GM21390 (cell line): ENCODE data around the gene CREB5.

Source experiments
- ATAC-seq: cut with Tn5 transposase; IDR thresholded peaks from one replicate; pipeline ENCODE4 v1.9.1; 2021; ENCODE audit not compliant: unreplicated experiment

CREB5 gene

GRCh38 chr7:28672397-28672797 lies 260.1 kb downstream of the CREB5 start:
- ATAC-seq = no peak

- ATAC-seq = no peak
Measured at GRCh38 chr7:28674359-28674782, 262.1 kb downstream of the CREB5 start.

- ATAC-seq = no peak
Measured at GRCh38 chr7:28675429-28675828, 263.1 kb downstream of the CREB5 start.

- ATAC-seq = no peak
Measured at GRCh38 chr7:28677668-28678067, 265.4 kb downstream of the CREB5 start.

GRCh38 chr7:28678431-28678965 lies 266.2 kb downstream of the CREB5 start:
- no peak for ATAC-seq

GRCh38 chr7:28681693-28682310 lies 269.5 kb downstream of the CREB5 start:
- ATAC-seq = no peak

- ATAC-seq = no peak
Measured at GRCh38 chr7:28682801-28683200, 270.5 kb downstream of the CREB5 start.

GRCh38 chr7:28684650-28685241 lies 272.4 kb downstream of the CREB5 start:
- peak; percentile 17 for ATAC-seq

- peak; percentile 28 for ATAC-seq
Measured at GRCh38 chr7:28685242-28685643, 272.9 kb downstream of the CREB5 start.

GRCh38 chr7:28685644-28686417 lies 273.5 kb downstream of the CREB5 start:
- ATAC-seq = peak; percentile 63

- ATAC-seq = no peak
Measured at GRCh38 chr7:28686418-28686800, 274.1 kb downstream of the CREB5 start.

- ATAC-seq = no peak
Measured at GRCh38 chr7:28687537-28687936, 275.2 kb downstream of the CREB5 start.

- no peak for ATAC-seq
Measured at GRCh38 chr7:28688174-28688573, 275.9 kb downstream of the CREB5 start.

- no peak for ATAC-seq
Measured at GRCh38 chr7:28688651-28689050, 276.3 kb downstream of the CREB5 start.

- ATAC-seq = no peak
Measured at GRCh38 chr7:28695300-28696295, 283.3 kb downstream of the CREB5 start.

- no peak for ATAC-seq
Measured at GRCh38 chr7:28697913-28698563, 285.7 kb downstream of the CREB5 start.

GRCh38 chr7:28698840-28699239 lies 286.5 kb downstream of the CREB5 start:
- ATAC-seq = peak; percentile 55

- ATAC-seq = no peak
Measured at GRCh38 chr7:28700096-28700495, 287.8 kb downstream of the CREB5 start.

GRCh38 chr7:28700790-28701203 lies 288.5 kb downstream of the CREB5 start:
- no peak for ATAC-seq

- ATAC-seq = no peak
Measured at GRCh38 chr7:28701731-28702130, 289.4 kb downstream of the CREB5 start.
